Gastroesophageal sphincter (tissue), 4 donors: ENCODE measurements around the gene LPIN1. TPM values are rescaled to one million over a fixed set of nuclear protein-coding genes. Genes with fewer than 3 reads are reported as not detected.

Experiments used
- ATAC-seq: fragments of 150-250 bp; one replicate; pipeline ENCODE4 v1.9.1; 2016; ENCODE audit warnings: mild to moderate bottlenecking, moderate library complexity
- H3K27ac ChIP-seq, 4 donors: fragments of 200-600 bp; sonication (generic) in 3 of 4; 1 replicate in 3 of 4; 2 replicates in 1 of 4; pipeline ENCODE4 v1.5.1; 2016 to 2019
- H3K27me3 ChIP-seq: fragments of 200-600 bp; sonication (generic); one replicate; pipeline ENCODE4 v1.5.1; 2019
- H3K36me3 ChIP-seq, 2 donors: fragments of 200-600 bp; sonication (generic); one replicate each; pipeline ENCODE4 v1.5.1; 2019; ENCODE audit warnings: control low read depth in 1 of 2
- H3K4me1 ChIP-seq, 3 donors: fragments of 200-600 bp; sonication (generic); 1 replicate in 2 of 3; 2 replicates in 1 of 3; pipeline ENCODE4 v1.5.1; 2016 to 2019; ENCODE audit warnings: control low read depth in 2 of 3
- H3K4me3 ChIP-seq, 2 donors: fragments of 200-600 bp; sonication (generic); one replicate each; pipeline ENCODE4 v1.5.1; 2019; ENCODE audit warnings: mild to moderate bottlenecking in 1 of 2, moderate library complexity in 1 of 2
- H3K9me3 ChIP-seq, 3 donors: fragments of 200-600 bp; sonication (generic); one replicate each; pipeline ENCODE4 v1.5.1; 2017 to 2019; ENCODE audit warnings: control low read depth in 2 of 3
- EP300 ChIP-seq: sonication (generic); formaldehyde crosslinking; IDR thresholded peaks from one replicate; pipeline ENCODE4 v1.6.1; 2017; ENCODE audit warnings: antibody characterized with exemption, mild to moderate bottlenecking
- POLR2A ChIP-seq, 2 donors: fragments of 450-650 bp; IDR thresholded peaks; one replicate each; pipeline ENCODE4 v1.6.1; 2017; ENCODE audit warnings: antibody characterized with exemption in 2 of 2, mild to moderate bottlenecking in 2 of 2, moderate library complexity in 1 of 2
- POLR2AphosphoS5 ChIP-seq: sonication (generic); formaldehyde crosslinking; IDR thresholded peaks from one replicate; pipeline ENCODE4 v1.6.1; 2017; ENCODE audit warnings: antibody characterized with exemption
- WGBS, 2 donors: methylation state at CpG; one replicate each; pipeline ENCODE4 v1.1.5; 2018; ENCODE audit warnings: low coverage in 1 of 2; 5-methylcytosine and 5-hydroxymethylcytosine counted together
- total RNA-seq, 4 donors: library from RNA; depleted of rRNA; stranded (reverse); fragments of >200 nt; gene quantifications; one replicate each; pipeline ENCODE4 v1.1.0, GENCODE V29; 2016
- TF ChIP-seq, protein P1 (sequence below), 4 experiments: fragments of 200-600 bp in 2 of 4; fragments of 450-650 bp in 2 of 4; sonication (generic) in 1 of 4; IDR thresholded peaks; one replicate each; pipeline ENCODE4 v1.5.1; 2017 to 2019; ENCODE audit warnings: antibody characterized with exemption in 4 of 4, mild to moderate bottlenecking in 2 of 4, moderate library complexity in 2 of 4

Gene LPIN1
- total RNA-seq, 4 donors from 2014 or later: 47.3 to 70.1 (median 50.0) TPM

DNA sequence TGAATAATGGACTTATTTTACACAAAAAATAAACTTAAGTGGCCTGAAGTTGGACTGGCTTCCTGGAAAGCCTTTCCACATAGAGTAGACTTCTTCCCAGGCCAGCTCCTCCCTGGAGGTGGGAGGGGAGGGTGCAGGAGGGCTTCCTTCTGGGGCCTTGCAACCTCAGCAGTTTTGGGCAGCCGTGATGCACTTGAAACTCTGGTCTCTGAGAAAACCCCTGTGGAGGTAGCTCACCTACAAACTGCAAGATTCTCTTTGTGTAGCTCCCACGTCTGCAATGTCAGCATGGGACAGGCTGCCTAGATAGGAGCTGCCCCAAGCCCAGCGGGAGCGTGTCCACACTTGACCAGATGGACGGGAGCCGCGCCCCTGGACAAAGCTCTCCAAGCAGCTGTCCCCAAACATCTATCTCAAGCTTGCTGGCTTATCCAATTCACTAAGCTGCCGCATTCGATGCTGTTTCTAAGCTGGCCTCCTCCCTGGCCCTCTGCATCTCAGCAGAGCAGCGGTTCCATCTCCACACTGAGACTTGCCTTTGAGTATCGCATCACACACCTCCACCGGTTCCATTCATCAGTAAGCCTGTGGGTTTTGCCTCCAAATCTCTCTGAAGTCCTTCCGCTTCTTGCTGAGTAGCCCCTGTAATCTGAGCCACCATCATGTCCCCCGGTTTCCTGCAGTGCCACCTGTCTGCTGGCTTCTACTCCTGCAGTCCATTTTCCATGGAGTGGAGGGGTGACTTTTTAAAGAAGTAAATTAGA is 1.6 kb upstream of the LPIN1 start:
- no peaks in the 10 kb centered on the region for H3K36me3 ChIP-seq
- no peak for TF ChIP-seq EP300
- TF ChIP-seq, protein P1, sequence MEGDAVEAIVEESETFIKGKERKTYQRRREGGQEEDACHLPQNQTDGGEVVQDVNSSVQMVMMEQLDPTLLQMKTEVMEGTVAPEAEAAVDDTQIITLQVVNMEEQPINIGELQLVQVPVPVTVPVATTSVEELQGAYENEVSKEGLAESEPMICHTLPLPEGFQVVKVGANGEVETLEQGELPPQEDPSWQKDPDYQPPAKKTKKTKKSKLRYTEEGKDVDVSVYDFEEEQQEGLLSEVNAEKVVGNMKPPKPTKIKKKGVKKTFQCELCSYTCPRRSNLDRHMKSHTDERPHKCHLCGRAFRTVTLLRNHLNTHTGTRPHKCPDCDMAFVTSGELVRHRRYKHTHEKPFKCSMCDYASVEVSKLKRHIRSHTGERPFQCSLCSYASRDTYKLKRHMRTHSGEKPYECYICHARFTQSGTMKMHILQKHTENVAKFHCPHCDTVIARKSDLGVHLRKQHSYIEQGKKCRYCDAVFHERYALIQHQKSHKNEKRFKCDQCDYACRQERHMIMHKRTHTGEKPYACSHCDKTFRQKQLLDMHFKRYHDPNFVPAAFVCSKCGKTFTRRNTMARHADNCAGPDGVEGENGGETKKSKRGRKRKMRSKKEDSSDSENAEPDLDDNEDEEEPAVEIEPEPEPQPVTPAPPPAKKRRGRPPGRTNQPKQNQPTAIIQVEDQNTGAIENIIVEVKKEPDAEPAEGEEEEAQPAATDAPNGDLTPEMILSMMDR (IDR thresholded peaks at IDR 0.05): peak in 3 of 4 experiments; percentile 6 to 54 (median 25)
- TF ChIP-seq POLR2AphosphoS5: no peak
- TF ChIP-seq POLR2A (IDR thresholded peaks at IDR 0.05): no peak
- H3K4me1 ChIP-seq: peaks cover 0 to 59% (median 19%) of the 10 kb centered on the region in 3 donors
- peak overlapping the region; percentile 57 to 95 (median 89) for H3K27ac ChIP-seq
- no peaks in the 10 kb centered on the region for H3K27me3 ChIP-seq
- peak overlapping the region in 1 of 2 donors; percentile 23 for H3K4me3 ChIP-seq
- no peaks in the 10 kb centered on the region for H3K9me3 ChIP-seq
- ATAC-seq: no peak
- WGBS, 2 donors: 73 to 83% methylated on average over 1 to 7 of the region's 14 CpGs

DNA sequence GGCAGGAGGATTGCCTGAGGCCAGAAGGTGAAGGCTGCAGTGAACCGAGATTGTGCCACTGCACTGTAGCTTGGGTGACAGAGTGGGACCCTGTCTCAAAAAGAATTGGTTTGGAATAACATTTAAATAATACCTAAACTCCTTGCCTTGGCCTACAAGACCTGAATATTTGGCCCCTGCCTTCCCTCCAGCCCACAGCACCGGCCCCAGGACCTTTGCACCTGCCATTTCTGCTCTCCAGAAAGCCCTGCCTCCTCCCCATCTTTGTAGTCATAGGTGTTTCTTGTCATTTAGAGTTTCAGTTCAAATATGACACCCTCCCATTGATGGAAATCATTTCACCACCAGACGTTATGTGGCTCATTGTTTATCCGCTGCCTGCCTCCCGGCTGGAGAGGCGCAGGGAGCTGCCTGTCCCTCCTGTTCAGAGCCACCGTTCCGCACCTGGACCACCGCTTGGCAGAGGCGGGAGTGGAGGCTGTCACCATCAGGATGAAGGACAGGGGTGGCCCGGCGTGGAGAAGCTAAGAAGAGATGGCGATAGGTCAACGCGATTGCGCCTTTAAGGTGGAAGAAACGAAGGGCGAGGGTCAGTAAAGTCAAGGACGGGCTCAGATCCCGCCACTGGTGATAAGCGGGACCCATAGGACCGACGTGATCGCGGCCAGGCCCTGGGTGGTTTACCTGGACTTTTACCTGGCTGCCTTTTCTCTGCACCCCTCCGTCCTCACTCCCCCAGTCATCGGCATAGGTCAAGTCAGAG is 638 bp upstream of the LPIN1 start:
- H3K4me3 ChIP-seq: peak overlapping the region in 1 of 2 donors; percentile 86
- 38 to 41% methylated on average over 11 to 16 of the region's 27 CpGs for WGBS, 2 donors
- H3K9me3 ChIP-seq: no peaks in the 10 kb centered on the region
- H3K27me3 ChIP-seq: no peaks in the 10 kb centered on the region
- H3K27ac ChIP-seq: peak overlapping the region in 3 of 4 donors; percentile 95 to 96 (median 95)
- TF ChIP-seq POLR2A (IDR thresholded peaks at IDR 0.05) (no peak), EP300 (no peak), POLR2AphosphoS5 (no peak)
- TF ChIP-seq, protein P1 (IDR thresholded peaks at IDR 0.05): no peak
- ATAC-seq: no peak
- peaks cover 0 to 69% (median 23%) of the 10 kb centered on the region in 3 donors for H3K4me1 ChIP-seq
- no peaks in the 10 kb centered on the region for H3K36me3 ChIP-seq

DNA sequence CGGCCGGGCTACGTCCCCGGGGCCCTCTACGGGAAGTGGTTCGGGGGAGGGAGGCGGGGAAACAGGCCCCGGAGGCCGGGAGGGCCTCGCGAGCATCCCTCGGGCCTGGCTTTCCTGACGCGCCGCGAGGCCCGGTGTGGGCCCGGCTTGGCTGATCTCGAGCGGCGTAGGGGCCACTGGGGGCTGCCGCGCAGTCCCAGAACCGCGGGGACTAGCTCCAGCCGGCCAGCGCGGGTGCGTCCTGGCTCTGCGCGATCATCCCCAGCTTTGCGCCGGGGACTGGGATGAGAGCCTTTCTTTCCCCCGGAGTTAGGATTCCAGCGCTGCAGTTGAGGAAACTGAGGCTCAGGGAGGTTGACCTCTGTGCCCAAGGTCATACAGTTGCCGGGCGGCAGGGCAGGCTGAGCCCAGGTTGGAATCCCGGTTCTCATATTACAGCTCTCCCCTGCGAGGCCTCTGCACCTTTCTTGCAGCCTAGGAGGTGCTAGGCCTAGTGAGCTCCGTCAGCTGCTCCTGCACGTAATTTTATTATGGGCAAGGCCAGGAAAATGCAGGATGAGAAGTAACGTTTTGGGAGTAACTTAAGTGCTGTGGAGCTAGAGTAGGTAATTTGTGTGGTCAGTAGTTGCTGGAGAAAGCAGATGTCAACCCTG is 501 bp downstream of the LPIN1 start:
- 0 to 3% methylated on average over 4 to 5 of the region's 42 CpGs for WGBS, 2 donors
- TF ChIP-seq, protein P1 (IDR thresholded peaks at IDR 0.05): no peak
- TF ChIP-seq POLR2AphosphoS5 (no peak), POLR2A (IDR thresholded peaks at IDR 0.05) (no peak), EP300 (no peak)
- H3K36me3 ChIP-seq: no peaks in the 10 kb centered on the region
- peaks cover 0 to 78% (median 23%) of the 10 kb centered on the region in 3 donors for H3K4me1 ChIP-seq
- no peaks in the 10 kb centered on the region for H3K27me3 ChIP-seq
- H3K9me3 ChIP-seq: no peaks in the 10 kb centered on the region
- ATAC-seq: peak; percentile 45
- peak overlapping the region; percentile 86 to 96 (median 95) for H3K27ac ChIP-seq
- H3K4me3 ChIP-seq: peak overlapping the region; percentile 86 to 92

DNA sequence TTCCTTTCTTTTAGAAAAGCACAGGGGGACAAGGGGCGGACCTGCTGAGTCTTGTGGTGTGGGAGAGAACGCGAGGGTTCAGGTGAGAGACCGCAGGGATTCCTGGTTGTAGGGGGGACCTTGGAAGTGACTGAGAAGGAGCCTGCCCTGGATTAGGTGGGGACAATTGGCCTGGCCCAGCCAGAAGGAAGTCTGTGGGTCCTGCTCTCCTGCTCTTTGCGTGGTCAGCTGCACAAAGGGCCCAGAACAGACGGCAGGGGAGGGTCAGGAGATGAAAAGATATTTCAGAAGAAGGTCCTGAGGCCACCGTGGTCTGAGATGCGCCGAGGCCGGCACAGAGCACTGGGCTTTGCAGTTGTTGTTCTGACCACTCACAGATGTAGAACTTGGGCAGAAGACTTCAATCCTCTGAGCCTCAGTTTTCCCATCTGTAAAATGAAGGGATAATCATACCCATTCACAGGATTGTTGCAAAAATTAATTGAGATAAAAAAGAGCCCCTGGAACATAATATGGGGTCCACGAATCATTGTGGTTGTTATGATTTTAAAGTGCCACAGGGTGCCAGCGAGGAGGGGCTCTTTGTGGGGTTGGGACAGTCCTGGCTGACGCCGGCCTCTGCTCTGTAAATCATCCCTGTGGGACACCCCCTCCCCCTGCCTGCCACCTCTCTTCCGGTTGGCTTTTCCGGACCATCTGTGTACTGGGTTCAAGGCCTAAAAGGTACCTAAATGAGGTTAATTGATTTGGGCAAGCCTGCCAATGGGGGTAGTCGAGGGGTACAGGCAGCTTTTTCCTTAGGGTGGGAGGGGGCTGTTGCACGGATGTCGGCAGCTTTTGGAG is 1.8 kb downstream of the LPIN1 start:
- ATAC-seq: no peak
- Histone ChIP-seq H3K9me3 (no peaks in the 10 kb centered on the region), H3K27ac (peak overlapping the region in 3 of 4 donors; percentile 95 to 96 (median 95)), H3K36me3 (no peaks in the 10 kb centered on the region), H3K27me3 (no peaks in the 10 kb centered on the region), H3K4me3 (peak overlapping the region in 1 of 2 donors; percentile 86), H3K4me1 (peaks cover 0 to 84% (median 28%) of the 10 kb centered on the region in 3 donors)
- WGBS, 2 donors: 70% methylated on average over 9 to 13 of the region's 19 CpGs
- TF ChIP-seq, protein P1 (IDR thresholded peaks at IDR 0.05): no peak
- no peak for TF ChIP-seq POLR2A (IDR thresholded peaks at IDR 0.05)
- TF ChIP-seq POLR2AphosphoS5: no peak
- no peak for TF ChIP-seq EP300
